IPS-18c (cell line): Measurements from ENCODE around the gene RFLNA.

Experiments
- H3K4me3 ChIP-seq: 2 replicates; pipeline ENCODE4 v1.7.0; 2013; ENCODE audit warnings: low read depth, mild to moderate bottlenecking, low read length, moderate library complexity; ENCODE audit not compliant: insufficient read depth
- H3K9me3 ChIP-seq: one replicate; pipeline ENCODE4 v1.6.1; 2013; ENCODE audit warnings: mild to moderate bottlenecking, low read length, moderate library complexity; ENCODE audit not compliant: control insufficient read depth, insufficient read depth

The RFLNA gene

DNA sequence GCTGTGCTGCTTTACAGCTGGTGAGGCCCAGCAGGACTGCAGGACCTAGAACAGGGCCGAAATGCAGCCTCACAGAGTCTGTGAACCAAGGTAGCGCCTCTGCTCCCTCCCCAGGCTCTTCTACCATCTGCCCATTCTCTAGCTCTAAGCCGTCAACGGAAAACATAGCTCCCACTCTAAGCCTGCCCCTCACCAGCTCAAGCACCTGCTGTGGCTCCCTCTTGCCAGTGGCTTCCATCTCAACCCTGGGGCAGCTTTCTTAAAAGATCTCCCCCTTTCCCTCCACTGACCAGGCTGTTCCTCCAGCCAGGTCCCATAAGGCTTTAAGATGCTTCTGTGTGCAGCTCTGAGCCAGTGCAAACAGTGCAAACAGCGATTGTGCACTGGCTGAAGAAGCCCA is 61.3 kb downstream of the RFLNA start:
- H3K4me3 ChIP-seq: no peak overlapping the region
- no peaks in the 10 kb centered on the region for H3K9me3 ChIP-seq

DNA sequence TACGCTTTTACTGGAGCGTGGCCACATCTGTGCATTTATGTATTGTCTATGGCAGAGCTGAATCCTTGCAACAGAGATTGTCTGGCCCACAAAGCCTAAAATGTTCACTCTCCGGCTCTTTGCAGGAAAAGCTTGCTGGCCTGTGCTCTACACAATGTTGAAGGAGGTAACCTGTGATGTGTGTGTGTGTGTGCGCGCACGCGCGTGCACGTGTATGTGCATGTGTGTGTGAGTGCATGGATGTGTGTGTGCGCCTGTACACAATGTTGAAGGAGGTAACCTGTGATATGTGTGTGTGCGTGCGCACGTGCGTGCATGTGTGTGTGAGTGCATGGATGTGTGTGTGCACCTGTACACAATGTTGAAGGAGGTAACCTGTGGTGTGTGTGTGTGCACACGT is 62.7 kb downstream of the RFLNA start:
- Histone ChIP-seq H3K4me3 (no peak overlapping the region), H3K9me3 (no peaks in the 10 kb centered on the region)

DNA sequence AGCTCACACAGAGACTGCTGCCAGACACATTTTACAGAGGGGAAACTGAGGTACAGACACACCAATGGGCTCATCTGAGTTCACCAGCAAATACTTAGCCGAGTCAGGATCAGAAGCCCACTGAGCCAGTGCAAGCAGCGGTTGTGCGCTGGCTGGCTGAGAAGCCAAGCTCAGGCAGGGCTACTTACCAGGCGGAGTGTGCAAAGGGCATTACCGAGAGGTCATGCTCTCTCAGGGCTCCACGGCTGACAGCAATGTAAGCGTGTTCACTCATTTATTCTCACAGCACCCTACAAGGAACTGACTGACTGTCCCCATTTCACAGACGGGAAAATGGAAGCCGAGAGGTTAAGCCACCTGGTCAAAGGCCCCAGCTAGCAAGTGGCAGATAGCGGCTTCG is 63.7 kb downstream of the RFLNA start:
- H3K4me3 ChIP-seq: no peak overlapping the region
- no peaks in the 10 kb centered on the region for H3K9me3 ChIP-seq

DNA sequence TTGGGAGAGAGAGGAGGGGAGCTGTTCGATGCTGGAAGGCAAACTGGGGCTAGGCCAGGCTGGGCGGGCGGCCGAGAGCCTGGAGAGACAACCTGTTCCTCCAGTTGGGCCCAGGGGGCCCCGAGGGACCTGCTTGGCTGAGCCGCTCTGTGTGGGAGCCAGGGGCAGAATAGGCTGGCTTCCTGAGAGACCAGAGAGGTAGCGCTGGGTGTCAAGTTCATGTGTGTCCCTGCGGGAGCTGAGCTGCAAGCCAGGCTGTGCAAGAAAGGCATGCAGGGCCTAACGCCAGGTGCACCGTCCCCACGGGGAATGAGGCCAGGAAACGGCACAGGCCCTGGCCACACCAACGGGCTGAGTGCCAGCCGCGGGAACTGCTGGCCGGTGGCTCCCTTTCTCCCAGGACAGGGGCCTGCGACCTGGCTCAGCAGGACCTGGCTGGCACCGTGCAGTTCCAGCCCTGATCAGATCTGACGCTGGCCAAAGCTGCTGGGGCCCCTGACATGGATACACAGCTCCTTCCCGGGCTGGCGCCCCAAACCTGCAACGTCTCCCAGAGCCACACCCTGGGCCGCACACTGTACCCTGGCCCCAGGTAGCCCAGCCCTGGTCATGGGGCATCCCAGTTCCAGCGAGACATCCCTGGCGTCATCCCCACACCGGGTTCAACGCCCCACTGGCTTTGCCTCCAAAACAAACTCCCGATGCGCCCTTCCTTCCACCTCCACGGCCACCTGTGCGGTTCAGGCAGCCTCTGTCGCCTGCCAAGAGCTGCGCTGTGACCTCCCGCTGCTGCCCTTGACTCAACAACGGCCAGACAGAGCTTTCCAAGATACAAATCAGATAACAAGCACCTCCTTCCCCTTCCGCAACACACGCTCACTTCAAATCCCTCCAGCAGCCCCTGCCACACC is 65.0 kb downstream of the RFLNA start:
- no peak overlapping the region for H3K4me3 ChIP-seq

DNA sequence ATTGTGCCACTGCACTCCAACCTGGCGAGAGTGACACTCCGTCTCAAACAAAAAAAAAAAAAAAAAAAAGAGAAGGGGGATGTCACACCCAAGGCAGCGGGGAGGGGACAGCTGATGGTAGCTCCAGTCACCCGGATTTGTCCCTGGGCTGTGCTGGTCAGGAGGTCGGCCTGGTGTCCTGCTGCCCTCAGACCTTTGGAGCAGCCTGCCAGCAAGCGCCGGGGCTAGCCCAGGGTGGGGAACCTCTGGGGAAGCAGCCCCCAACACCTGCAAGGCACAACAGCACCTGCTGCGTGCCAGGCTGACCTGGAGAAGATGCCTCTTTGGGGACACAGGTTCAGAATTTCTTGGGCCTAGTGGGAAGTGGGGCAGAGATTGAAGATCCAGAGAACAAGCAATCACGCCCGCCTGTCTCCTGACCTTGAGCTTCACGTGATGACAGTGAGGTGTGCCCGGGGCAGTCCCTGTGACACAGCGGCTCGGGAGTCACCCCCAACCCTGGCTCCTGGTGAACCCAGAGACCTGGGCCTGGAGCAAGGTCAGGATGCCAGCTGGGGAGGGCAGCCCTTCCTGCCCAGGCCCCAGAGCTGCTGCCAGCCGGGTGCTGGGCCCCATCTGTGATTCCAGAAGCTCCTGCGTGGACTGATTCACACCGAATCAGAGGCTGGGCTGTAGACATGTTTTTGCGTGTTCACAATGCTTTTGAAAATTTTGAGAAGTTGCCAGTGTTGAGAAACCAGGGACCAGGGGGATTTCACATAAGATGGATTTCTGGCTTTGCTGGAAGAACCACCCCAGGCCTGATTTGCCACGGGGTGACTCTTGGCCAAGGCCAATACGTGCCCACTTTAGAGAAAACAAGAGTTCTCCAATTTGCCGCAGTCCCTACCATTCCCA is 66.4 kb downstream of the RFLNA start:
- peaks cover 2% of the 10 kb centered on the region for H3K9me3 ChIP-seq
- H3K4me3 ChIP-seq: no peak overlapping the region

More for the DNA sequence above, 65.0 kb downstream of the RFLNA start:
- H3K9me3 ChIP-seq: no peaks in the 10 kb centered on the region

DNA sequence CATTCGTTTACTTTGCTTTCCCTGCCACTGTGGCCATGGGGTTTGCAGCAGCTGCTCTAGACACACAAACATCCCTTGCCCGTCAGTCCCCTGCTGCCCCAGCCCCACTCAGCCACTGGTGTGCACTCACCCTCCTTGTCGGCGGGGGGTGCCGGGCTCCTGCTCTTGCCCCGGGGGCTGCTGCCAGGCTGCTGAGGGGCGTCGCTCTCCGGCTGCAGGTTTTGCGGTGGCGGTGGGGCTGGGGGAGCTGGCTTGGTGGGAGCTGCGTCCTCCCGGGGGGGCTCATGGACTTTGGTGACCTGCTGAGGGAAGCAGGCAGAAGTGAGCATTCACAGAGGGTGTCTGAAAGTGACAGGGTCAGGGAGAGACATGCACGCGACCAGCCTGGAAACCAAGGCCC is 67.1 kb downstream of the RFLNA start:
- H3K9me3 ChIP-seq: peaks cover 2% of the 10 kb centered on the region
- H3K4me3 ChIP-seq: no peak overlapping the region

DNA sequence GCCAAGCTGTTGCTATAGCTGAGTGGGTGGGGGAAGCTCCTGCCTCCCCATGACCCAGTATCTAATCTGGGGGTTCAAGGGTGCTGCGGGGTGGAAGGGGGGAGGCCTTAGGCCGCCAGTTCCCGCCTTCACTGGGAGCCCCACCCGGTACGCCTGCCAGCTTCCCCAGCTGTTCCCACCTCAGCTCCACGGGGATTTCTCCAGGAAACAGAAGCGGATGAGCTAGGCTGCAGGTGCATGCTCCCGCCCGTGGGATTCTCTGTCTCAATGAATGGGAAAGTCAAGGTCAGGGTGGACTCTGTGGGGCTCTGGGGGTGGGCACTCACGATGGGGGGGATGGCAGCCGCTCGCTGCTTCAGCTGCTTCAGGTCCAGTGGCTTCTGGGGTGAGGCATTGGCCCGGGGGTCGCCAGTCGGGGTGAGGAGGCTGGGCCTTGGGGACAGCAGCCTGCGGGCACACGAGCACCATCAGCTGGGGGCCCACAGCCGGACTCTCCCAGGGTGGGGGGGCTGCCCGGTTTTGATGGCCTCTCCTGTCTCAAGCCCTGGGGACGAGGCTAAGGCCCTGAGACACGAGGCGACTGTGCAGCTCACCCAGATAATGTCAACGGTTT is 68.6 kb downstream of the RFLNA start:
- peaks cover 2% of the 10 kb centered on the region for H3K9me3 ChIP-seq
- H3K4me3 ChIP-seq: no peak overlapping the region

DNA sequence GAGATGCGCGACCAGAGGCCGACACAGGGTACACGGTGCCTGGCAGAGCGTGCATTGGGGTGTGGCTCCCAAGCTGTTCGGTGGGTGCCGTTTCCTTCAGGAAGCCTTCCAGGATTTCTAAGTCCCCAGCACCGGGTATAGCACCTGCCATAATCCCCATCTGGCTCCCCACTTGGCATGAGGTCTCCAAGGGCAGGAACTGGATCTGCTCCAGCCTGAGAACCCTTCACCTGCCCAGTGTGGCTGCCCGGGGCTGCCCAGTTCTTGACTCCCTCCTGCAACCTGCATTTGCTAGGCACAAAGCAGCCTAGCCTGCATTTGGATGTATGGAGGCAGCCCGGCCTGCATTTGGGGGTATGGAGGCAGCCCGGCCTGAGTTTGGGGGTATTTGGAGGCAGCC is 69.7 kb downstream of the RFLNA start:
- H3K4me3 ChIP-seq: no peak overlapping the region
- H3K9me3 ChIP-seq: peaks cover 2% of the 10 kb centered on the region
